GM19043 (cell line): ENCODE measurements around the gene CSRP1.
"Not testable (repeated sequence)": the region's sequence is repeated elsewhere in the genome, so short reads cannot be mapped to it uniquely, and the experiment has no call there.

Experiments used
- ATAC-seq: cut with Tn5 transposase; IDR thresholded peaks from one replicate; pipeline ENCODE4 v1.9.1; 2021; ENCODE audit warnings: low read depth; ENCODE audit not compliant: unreplicated experiment

Gene CSRP1

GRCh38 chr1:201506557-201507359, at the start of gene CSRP1:
TSS of gene CSRP1 (minus strand) at chr1:201507123. CDS start at chr1:201496303, 10,820 bp downstream.
- peak; percentile 93 for ATAC-seq

- no peak for ATAC-seq
Measured at GRCh38 chr1:201555593-201555945, 48.6 kb upstream of the CSRP1 start.

DNA sequence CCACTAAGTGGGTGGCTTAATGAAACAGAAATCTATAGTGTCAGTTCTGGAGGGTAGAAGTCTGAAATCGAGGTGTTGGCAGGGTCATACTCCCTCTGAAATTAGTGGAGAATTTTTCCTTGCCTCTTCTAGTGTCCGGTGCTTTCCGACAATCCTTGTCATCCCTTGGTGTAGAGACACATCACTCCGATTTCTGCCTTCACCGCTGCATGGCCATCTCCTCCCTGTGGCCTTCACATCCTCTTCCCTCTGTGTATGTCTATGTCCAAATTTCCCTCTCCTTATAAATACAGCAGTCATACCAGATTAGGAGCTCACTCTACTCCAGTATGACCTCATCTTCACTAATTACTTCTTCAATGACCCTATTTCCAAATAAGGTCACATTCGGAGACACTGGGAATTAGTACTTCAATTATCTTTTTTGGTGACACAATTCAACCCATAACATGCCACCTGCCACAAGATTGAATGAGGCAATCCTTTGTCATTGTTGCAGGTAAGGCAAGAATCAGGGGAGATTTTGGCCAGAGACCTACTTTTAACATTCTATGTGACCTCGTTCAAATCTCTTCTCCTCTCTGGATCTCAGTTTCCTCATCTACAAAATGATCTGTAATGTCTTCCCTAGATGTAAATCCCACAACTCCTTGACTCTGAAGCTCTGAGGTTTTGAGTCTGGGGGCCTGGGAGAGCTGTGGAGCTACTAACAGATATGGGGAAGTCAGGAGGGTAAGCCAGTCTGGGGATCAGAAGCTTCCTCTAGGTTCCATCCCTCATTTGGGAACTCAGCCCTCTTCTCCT, 48.1 kb upstream of the CSRP1 start:
- ATAC-seq: no peak

GRCh38 chr1:201554190-201554600, 47.3 kb upstream of the CSRP1 start:
- no peak for ATAC-seq

DNA sequence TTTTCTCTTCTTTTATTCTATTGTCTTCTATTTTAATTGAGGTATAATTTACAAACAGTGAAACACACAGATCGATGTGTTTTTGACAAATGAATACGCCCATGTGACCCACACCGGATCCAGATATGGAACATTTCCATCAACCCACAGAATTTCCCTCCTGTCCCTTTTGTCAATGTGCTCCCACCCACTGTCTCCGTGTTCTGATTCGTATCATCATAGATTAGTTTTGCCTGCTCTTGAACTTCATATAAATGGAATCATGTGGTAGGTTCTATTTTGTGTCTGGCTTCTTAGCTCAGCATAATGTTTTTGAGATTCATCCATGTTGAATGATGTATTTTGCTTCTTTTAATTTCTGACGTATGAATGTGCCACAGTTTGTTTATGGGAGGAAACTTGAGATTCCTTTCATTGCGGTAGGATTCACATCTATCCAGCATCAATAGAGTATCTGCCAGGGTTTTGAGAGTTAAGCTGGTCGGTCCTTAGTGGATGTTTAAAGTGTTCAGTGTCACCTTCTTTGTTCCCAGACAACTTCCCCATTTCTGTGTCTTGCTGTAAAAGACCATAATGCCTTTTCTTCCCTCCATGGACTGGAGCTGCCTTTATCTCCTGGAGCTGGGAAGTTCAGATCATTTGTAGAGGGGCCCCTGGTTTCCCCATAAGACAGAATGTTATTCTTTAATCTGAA, 46.7 kb upstream of the CSRP1 start:
- ATAC-seq: no peak

GRCh38 chr1:201552941-201553351, 46.0 kb upstream of the CSRP1 start:
- no peak for ATAC-seq

GRCh38 chr1:201551877-201552731, 45.2 kb upstream of the CSRP1 start:
- no peak for ATAC-seq

DNA sequence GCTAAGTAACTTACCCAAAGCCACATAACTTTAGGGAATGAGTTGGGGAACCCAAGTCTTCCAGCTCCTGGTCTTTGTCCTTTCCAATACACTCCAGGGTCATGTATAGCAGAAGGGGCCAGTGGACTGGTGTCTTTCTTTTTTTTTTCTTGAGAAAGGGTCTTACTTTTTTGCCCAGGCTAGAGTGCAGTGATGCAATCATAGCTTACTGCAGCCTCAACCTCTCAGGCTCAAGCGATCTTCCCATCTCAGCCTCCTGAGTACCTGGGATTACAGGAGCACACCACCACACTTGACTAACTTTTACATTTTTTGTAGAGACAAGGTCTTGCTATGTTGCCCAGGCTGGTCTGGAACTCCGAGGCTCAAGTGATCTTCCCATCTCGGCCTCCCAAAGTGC, 44.2 kb upstream of the CSRP1 start:
- ATAC-seq: no peak

GRCh38 chr1:201549522-201549921, 42.6 kb upstream of the CSRP1 start:
- ATAC-seq: not testable (repeated sequence)

GRCh38 chr1:201545851-201546492, 39.0 kb upstream of the CSRP1 start:
- no peak for ATAC-seq

DNA sequence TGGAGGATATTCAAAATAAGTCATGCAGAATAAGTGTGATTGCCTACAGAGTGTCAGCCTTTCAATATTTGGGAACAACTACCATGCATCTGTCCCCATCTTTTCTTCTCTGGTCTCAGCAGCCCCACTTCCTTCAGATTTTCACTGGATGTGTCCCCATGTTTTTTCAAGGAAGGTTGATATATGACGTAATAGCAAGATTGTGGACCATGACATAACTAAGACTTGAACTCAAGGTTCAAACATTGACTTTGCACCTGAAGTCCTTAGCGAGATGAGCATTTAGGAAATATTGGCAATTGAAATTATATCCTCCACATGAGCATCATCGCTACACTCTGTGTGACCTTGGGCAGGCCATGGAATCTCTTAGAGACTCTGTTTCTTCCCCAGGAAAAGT, 37.8 kb upstream of the CSRP1 start:
- ATAC-seq: no peak

- no peak for ATAC-seq
Measured at GRCh38 chr1:201543871-201544642, 37.1 kb upstream of the CSRP1 start.

DNA sequence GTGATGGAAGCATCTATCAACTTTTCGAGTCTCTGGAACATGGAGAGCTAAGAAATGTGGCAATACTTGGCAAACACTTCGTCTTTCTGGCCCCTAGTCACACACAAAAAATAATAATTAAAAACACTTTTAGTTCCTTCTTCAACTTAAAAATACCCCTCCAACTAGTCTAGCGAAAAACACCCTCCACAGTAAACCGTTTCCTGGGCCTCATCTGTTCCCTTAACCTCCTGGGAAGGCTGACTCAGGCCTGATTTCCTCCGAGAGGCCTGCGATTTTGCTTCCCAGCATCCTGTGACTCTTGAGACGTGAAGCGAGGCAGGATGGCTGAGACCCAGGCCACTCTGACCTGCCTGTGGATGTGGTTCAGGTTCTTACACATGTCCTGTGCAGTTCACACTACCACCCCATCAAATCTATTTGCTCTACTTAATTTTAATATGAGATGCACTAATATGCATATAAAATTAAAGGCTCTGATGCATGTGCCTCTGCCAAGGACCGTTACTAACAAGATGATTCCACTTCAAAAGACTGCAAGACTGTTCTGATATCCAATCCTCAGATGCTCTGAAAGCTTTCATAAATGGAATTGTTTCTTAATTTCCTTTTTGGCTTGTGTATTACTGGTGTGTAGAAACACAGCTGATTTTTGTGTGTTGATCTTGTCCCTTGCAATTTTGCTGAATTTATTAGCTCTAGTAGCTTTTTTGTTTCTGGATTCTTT, 35.5 kb upstream of the CSRP1 start:
- no peak for ATAC-seq

- no peak for ATAC-seq
Measured at GRCh38 chr1:201540846-201541735, 34.2 kb upstream of the CSRP1 start.

- ATAC-seq: no peak
Measured at GRCh38 chr1:201539561-201540431, 32.9 kb upstream of the CSRP1 start.
